NCI-H345 treated with DMSO at 0.1 percent for 48 hours (cell line): ENCODE results near the gene TSPAN5.

Experiments used
- DNase-seq: peaks from one replicate; lab custom pipeline; 2025; ENCODE audit not compliant: unreplicated experiment; lab: John Stamatoyannopoulos, UW

TSPAN5 gene

GRCh38 chr4:98601708-98602107 lies 56.7 kb downstream of the TSPAN5 start:
- DNase-seq = no peak

GRCh38 chr4:98599617-98600205 lies 58.7 kb downstream of the TSPAN5 start:
- DNase-seq = no peak

- no peak for DNase-seq
These were observed 71.5 kb downstream of the TSPAN5 start for GRCh38 chr4:98586962-98587354.

GRCh38 chr4:98586291-98586961 lies 72.0 kb downstream of the TSPAN5 start:
- no peak for DNase-seq

GRCh38 chr4:98585596-98585995 lies 72.8 kb downstream of the TSPAN5 start:
- no peak for DNase-seq

DNA sequence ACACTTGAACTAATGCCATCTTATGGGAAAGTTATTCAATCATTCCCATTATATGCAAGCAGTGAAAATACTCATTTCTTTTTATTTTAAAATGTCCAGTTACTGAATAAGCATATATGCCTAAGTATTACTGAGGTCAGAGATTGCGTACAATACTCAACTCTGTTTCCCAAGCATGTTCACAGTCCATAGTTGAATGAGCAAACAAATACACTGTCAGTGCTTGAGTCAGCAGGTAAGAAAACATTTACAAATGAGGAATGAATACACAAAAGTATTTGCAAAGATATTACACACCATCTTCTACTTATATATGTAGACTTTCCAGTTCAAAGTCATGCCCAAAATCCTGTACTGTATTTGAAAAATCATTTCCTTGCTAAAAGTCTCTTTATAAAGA lies 74.1 kb downstream of the TSPAN5 start:
- no peak for DNase-seq

GRCh38 chr4:98583265-98583664 lies 75.1 kb downstream of the TSPAN5 start:
- DNase-seq = no peak

DNA sequence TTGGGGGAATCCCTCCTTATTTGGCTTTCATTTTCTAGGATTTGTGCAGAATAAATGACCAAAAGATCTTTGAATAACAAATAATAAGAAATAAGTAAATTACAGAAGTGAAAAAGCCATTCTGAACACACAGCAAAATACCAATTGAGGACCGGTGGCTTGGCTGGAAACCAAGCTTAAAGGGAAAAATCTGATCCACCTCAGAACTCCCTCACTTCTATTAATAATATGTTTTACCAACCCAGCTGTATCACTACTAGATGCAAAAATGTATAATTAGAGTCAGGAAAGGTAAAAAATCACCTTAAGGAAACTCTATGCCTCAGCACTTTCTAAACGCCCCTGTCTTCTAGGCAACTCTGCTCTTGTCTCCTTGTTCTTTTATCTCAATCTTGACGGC lies 77.3 kb downstream of the TSPAN5 start:
- no peak for DNase-seq

DNA sequence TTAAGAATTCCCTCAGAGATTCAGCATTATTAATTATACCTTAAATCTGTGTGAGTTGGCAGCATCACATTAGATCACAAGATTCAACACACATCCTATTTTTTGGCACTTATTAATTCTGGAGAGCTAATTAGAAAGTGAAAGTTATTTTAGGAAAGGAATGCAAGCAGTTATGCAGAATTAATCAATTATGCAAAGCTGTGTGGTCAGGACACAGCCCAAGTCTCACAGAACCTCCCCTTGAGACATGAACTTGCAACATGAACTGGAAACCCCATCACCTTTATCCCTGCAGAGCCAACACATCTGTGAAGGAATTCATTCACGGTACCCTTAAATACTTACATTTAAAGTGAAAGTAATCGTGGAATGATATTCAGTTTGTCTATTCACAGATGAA lies 80.5 kb downstream of the TSPAN5 start:
- no peak for DNase-seq

DNA sequence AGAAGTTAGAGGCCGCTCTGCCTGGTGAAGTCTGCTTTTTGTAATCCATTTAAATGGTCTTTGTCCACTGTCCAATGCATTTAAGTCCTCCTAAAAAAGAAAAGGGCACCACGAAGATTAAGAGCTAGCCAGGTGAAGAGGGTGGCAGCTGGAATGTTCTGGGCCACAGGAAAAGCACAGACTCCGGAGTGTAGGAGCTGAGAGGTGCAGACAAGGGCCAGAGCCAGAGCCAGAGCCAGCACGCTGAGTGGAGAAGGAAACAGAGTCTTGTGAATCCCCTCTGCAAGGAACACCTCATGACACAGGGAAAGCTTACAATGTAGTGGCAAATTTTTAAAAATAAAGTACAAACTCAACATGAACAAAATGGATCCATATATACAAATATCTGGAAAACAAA lies 83.6 kb downstream of the TSPAN5 start:
- no peak for DNase-seq

DNA sequence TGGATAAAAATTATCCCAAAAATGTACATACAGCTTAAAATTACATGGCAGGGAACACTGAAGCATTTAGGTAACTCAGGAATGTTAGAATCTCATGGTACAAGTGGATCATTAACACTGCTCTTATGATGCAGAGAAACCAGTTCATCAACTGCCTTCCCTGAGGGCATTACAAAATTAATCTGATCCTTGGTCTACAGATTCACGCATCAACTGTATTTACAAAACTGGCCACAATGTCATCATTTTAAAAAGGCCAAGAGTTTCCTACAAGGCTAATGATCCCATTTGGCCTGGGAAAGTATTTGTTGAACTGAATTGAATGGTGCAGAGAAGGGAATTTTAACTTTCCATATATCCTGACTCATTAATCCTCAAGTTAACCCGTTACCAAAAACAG lies 84.6 kb downstream of the TSPAN5 start:
- no peak for DNase-seq

DNA sequence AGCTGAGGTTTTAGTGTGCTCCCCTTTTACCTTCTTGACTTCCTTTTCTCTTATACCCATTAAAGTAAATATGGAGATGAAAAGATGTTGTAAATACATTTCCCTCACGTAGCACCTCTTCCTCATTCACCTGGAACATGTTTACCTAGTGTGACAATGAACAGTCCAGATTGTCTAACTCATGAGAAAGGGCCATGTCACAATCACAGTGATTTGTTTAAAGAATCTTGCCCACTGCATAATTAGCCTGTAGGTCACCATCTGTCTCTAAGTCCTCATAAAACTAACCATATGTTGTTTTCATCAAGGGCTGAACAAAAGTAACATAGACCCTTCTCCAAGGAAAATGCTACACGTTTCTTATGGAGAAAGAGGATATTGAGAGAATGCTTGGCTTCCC lies 85.7 kb downstream of the TSPAN5 start:
- DNase-seq = no peak

DNA sequence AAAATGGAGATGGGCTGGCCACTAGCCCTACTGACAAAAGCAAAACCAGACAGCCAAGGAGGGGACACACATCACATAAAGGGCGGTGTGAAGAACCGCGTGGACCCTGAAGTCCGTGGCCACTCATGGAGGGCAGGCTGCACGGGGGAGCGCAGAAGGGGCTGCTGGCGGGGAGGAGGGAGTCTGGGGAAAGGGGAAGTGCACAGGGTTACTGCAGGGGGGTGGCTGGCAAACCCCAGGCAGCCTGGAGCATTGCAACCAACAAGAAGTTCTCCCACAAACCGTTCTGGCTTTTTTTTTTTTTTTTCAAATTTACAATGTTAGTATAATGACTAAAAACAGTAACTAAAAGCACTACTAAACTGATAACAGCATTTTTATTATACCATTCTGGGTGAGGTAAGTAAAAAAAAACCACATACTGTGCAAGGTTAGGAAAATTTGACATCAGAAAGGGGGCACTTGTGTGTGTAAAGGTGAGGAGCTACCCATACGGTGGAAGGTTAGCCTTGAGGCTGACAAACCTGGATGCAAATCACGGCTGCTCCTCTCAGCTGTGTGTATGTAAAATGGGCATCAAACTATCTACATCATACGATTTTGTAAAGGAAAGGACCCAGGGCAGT lies 87.1 kb downstream of the TSPAN5 start:
- DNase-seq = no peak

DNA sequence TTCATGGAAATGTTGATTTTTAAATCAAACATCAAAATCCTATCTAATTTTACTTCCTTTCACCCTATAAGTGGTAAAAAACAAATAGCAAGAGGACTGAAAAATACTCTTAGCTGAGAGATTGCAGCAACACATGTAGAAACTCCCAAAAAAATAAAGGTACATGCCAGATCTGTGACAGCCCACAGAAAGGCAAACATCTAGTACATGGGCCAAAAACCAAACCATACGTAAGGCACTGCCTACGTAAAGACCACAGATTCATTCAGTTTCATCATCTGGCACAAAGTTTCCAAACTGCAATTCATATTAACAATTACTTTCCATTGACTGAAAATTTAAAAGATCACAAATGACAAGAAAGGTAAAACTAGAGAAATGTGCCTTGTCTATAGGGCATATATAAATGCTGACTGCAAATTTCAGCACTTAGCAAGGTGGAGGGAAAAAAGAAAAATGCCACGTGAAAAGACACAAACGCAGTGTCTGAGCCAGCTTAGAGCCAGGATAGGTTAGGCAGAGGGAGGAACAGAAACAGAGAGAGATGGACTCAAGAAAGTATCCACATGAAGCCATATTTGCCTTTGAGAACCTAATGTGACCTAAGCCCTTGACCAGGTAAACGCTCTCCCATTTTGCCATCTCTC lies 88.1 kb downstream of the TSPAN5 start:
- no peak for DNase-seq

DNA sequence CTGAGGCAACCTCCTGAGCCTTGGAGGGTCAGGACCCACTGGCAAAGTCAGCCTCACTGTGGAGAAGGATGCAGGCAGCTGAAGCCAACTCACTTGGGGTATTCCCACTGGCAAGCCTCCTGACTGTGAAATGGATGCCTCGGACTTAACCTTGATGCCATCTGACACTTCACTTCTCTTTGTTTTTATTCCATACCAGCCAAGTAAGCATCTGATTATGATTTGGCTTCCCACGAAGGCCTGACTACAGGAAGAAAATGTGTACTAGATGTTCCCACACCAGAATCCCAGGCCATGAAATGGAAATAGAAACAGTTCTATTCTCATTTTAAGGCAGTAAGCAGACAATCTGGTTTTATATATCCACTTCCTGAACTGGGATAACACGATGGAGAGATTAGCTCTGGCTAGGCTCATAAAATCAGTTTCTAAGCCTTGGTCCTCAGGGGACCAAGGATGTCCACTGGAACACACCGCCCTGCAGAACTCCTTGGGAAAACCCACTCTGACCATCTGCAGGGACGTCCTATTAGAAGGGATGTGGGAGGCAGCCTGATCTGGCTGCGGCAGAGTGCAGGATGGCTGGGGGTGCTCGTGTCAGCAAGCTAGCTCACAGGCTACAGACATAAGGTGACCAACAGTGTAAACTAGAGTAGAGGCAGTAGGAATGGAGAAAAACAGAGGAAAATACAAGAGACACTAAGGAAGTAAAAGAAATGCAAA lies 89.3 kb downstream of the TSPAN5 start:
- no peak for DNase-seq

DNA sequence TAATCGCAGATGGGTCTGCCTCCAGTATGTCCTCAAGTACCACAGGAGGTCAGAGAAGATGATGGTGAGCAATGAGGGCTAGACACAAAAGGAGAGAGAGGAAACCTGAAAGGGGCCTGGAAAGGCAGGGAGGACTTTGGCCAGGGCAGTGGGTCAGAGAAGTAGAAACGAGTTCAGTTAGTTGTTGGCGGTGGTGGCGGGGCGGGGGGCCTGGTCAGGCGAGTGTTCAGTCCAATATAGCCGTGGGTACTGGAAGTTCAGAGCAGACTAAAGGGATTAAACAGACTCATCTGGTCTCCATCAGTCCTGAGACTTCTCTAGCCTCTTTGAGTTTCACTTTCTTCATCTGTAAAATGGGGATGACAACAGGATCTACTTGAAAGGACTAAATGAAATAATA lies 90.8 kb downstream of the TSPAN5 start:
- DNase-seq = no peak

DNA sequence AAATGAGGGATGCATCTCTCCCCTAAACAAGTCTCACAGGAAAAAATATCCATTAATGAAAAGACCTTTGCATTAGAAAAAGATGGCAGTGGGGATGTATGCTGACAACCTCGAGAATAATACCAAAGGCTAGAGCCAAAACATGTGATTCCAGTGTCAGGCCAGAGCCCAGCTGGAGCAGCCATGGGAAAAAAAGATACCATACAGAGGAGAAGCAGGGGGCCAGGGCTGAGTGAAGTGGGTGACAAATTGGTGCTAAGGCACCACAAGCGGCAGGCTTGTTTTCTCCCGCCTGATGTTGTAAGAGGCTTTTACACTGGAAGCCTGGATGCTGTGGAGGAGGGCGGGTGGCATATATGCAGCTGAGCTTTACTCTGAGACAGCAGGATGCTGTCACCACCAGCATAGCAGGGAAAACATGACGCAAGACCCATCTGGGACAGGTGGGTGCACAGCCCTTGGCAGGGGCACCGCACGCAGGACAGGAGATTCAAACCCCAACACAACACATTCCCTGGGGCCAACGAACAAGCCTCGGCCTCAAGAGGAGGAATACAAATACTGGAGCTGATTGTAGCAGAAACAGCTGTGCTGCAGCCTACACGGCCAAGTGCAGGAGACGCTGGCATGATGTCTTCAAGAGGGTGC lies 91.9 kb downstream of the TSPAN5 start:
- peak; percentile 80 for DNase-seq

- no peak for DNase-seq
These were observed 92.6 kb downstream of the TSPAN5 start for GRCh38 chr4:98565681-98566301.

GRCh38 chr4:98564852-98565251 lies 93.6 kb downstream of the TSPAN5 start:
- DNase-seq = no peak

DNA sequence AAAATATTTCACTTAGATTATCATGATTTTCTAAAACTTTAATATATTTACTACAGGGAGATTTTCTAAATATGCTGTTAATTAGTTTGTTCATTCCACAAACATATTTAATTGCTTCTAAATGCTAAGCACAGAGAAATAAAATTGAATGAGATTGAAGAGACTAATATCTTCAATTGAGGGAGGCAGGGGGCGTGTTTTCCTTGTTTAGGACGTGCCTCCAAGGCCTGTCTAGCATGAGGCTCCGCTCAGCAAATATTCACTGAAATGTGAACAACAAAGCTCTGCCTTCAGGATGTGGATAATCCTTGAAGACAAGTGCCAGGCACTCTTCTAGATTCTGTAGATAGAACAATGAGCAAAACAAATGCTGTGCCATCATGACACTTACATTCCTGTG lies 98.1 kb downstream of the TSPAN5 start:
- DNase-seq = no peak
